ENCODE data around the gene BACE2.

DNA sequence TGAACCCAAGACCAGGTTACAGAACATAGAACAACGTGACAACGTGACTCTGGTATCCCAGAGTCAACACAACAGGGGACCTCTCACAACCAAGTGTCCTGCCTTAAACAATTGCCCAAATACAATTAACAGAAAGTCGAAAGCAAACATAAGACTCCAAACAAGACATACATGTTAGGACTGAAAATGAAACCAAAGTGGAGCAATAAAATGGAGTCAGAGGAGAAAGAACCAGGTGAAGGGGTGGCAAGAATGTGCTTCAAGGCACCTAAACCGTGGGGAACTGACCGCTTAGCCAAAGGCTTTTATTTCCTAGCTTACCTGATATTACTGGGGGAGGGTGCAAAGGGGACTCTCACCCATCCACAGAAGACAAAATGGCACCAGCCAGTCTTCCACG is 17.8 kb downstream of the BACE2 start:
- TF ChIP-seq, protein P1, sequence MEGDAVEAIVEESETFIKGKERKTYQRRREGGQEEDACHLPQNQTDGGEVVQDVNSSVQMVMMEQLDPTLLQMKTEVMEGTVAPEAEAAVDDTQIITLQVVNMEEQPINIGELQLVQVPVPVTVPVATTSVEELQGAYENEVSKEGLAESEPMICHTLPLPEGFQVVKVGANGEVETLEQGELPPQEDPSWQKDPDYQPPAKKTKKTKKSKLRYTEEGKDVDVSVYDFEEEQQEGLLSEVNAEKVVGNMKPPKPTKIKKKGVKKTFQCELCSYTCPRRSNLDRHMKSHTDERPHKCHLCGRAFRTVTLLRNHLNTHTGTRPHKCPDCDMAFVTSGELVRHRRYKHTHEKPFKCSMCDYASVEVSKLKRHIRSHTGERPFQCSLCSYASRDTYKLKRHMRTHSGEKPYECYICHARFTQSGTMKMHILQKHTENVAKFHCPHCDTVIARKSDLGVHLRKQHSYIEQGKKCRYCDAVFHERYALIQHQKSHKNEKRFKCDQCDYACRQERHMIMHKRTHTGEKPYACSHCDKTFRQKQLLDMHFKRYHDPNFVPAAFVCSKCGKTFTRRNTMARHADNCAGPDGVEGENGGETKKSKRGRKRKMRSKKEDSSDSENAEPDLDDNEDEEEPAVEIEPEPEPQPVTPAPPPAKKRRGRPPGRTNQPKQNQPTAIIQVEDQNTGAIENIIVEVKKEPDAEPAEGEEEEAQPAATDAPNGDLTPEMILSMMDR (IDR thresholded peaks at IDR 0.05; ENCODE audit: poor library complexity): no peak
- TF ChIP-seq EZH2 (IDR thresholded peaks at IDR 0.05; ENCODE audit: borderline replicate concordance) (no peak), EZH2phosphoT487 (IDR thresholded peaks at IDR 0.05; ENCODE audit: low read depth, severe bottlenecking, unreplicated experiment) (no peak)
